B cell (primary cell): ENCODE measurements around the gene SF1. TPM values are rescaled to one million over a fixed set of nuclear protein-coding genes. Genes with fewer than 3 reads are reported as not detected.

ENCODE experiments used
- ATAC-seq: fragments of 200-7000 bp; cut with Tn5 transposase; one replicate; pipeline ENCODE4 v1.10.0; 2021; ENCODE audit warnings: low read depth, mild to moderate bottlenecking, moderate number of reproducible peaks, moderate library complexity
- CTCF ChIA-PET: fragments of 350-600 bp; sonication (Branson Sonifier 250); formaldehyde crosslinking; loops from one replicate; lab custom pipeline; 2021; ENCODE audit warnings: antibody characterized with exemption, inconsistent platforms; lab: Charles Lee
- POLR2A ChIA-PET: fragments of 350-600 bp; sonication (Branson Sonifier 250); formaldehyde crosslinking; loops from one replicate; lab custom pipeline; 2021; ENCODE audit warnings: antibody characterized with exemption; lab: Charles Lee
- DNase-seq: peaks from one replicate; pipeline ENCODE4 v3.0.0; 2013
- H2AFZ ChIP-seq: 2 replicates; pipeline ENCODE4 v1.6.1; 2012; ENCODE audit warnings: mild to moderate bottlenecking, low read depth, low read length; ENCODE audit not compliant: insufficient read depth, poor library complexity, severe bottlenecking
- H3K27ac ChIP-seq, 2 donors: 1 replicate in 1 of 2; 2 replicates in 1 of 2; pipeline ENCODE4 v1.5.1; 2012 to 2013; ENCODE audit warnings: low read length in 2 of 2, mild to moderate bottlenecking in 2 of 2, moderate library complexity in 1 of 2
- H3K27me3 ChIP-seq, 4 experiments: fragments of 200-600 bp in 1 of 4; sonication (generic) in 1 of 4; replicated peaks in 1 of 4; 1 replicate in 2 of 4; 2 replicates in 2 of 4; pipeline versions ENCODE4 v1.6.1 to v1.7.0; 2013 to 2016; ENCODE audit warnings: low read length in 3 of 4, mild to moderate bottlenecking in 2 of 4, mixed read lengths in 1 of 4, moderate library complexity in 1 of 4; ENCODE audit not compliant: insufficient read depth in 4 of 4, control insufficient read depth in 3 of 4; ENCODE audit errors: control extremely low read depth in 1 of 4
- H3K36me3 ChIP-seq, 2 experiments: replicated peaks in 1 of 2; 1 replicate in 1 of 2; 2 replicates in 1 of 2; pipeline versions ENCODE4 v1.6.1 to v1.7.1; 2013; ENCODE audit warnings: low read length in 1 of 2; ENCODE audit not compliant: insufficient read depth in 2 of 2, control insufficient read depth in 1 of 2; ENCODE audit errors: control extremely low read depth in 1 of 2, extremely low read depth in 1 of 2
- H3K4me1 ChIP-seq, 2 donors: fragments of 200-600 bp in 1 of 2; sonication (generic) in 1 of 2; 1 replicate in 1 of 2; 2 replicates in 1 of 2; pipeline versions ENCODE4 v1.5.1 to v1.6.1; 2013 to 2017; ENCODE audit warnings: low read length in 2 of 2; ENCODE audit not compliant: control insufficient read depth in 2 of 2, insufficient read depth in 2 of 2
- H3K4me2 ChIP-seq: replicated peaks from 2 replicates; pipeline ENCODE3; 2012; ENCODE audit warnings: mild to moderate bottlenecking, low read depth, low read length; ENCODE audit not compliant: poor library complexity, severe bottlenecking
- H3K4me3 ChIP-seq, 5 experiments: fragments of 200-600 bp in 1 of 5; sonication (generic) in 1 of 5; 1 replicate in 3 of 5; 2 replicates in 2 of 5; pipeline versions ENCODE4 v1.5.1 to v1.7.0; 2011 to 2016; ENCODE audit warnings: low read length in 4 of 5, mild to moderate bottlenecking in 4 of 5, low read depth in 2 of 5, control low read depth in 1 of 5, moderate library complexity in 1 of 5; ENCODE audit not compliant: insufficient read depth in 1 of 5; ENCODE audit errors: control extremely low read depth in 1 of 5, extremely low read depth in 1 of 5
- H3K79me2 ChIP-seq: fragments of 200-600 bp; sonication (generic); one replicate; pipeline ENCODE4 v1.6.0; 2016; ENCODE audit warnings: low read length; ENCODE audit not compliant: control insufficient read depth, insufficient read depth
- H3K9ac ChIP-seq: fragments of 200-600 bp; sonication (generic); 2 replicates; pipeline ENCODE4 v1.6.1; 2017; ENCODE audit warnings: mild to moderate bottlenecking, low read length, moderate library complexity
- H3K9me3 ChIP-seq, 3 donors: one replicate each; pipeline versions ENCODE4 v1.6.1 to v1.7.1; 2013; ENCODE audit warnings: low read length in 2 of 3; ENCODE audit not compliant: control insufficient read depth in 2 of 3, insufficient read depth in 1 of 3; ENCODE audit errors: control extremely low read depth in 1 of 3
- H4K20me1 ChIP-seq: 2 replicates; pipeline ENCODE4 v1.6.0; 2012; ENCODE audit warnings: mild to moderate bottlenecking, low read length; ENCODE audit not compliant: insufficient read depth, control insufficient read depth, poor library complexity, severe bottlenecking
- H3K27ac Mint-ChIP-seq: one replicate; pipeline ENCODE4 v1.8.0; 2021; ENCODE audit warnings: mixed read lengths
- H3K27me3 Mint-ChIP-seq: one replicate; pipeline ENCODE4 v1.8.0; 2021; ENCODE audit warnings: mixed read lengths
- H3K4me1 Mint-ChIP-seq: one replicate; pipeline ENCODE4 v1.8.0; 2021; ENCODE audit warnings: mixed read lengths
- H3K4me3 Mint-ChIP-seq: one replicate; pipeline ENCODE4 v1.8.0; 2021; ENCODE audit warnings: mixed read lengths
- H3K9me3 Mint-ChIP-seq: one replicate; pipeline ENCODE4 v1.8.0; 2022; ENCODE audit warnings: mixed read lengths; ENCODE audit not compliant: insufficient read depth
- EZH2 ChIP-seq: IDR thresholded peaks from 2 replicates; pipeline ENCODE4 v1.6.1; 2012; ENCODE audit warnings: borderline replicate concordance, low read depth, mild to moderate bottlenecking, moderate library complexity, low read length; ENCODE audit not compliant: insufficient read depth, poor library complexity, severe bottlenecking
- WGBS: methylation state at CpG from one replicate; pipeline ENCODE4 v1.1.5; 2013; ENCODE audit warnings: missing lambda C conversion rate; ENCODE audit not compliant: insufficient coverage; 5-methylcytosine and 5-hydroxymethylcytosine counted together
- intact Hi-C: fragments of 100-400 bp; cut with micrococcal nuclease; formaldehyde crosslinking; loops from one replicate; pipeline ENCODE4 v1.10.0; 2022
- polyA plus RNA-seq: library from polyadenylated mRNA; depleted of rRNA; stranded (reverse); fragments of >200 nt; gene quantifications from 2 replicates; pipeline ENCODE4 v1.2.3, GENCODE V29; 2012
- total RNA-seq, 2 donors: library from RNA; stranded (reverse); fragments of 120-200 nt in 1 of 2; gene quantifications; 1 replicate in 1 of 2; 2 replicates in 1 of 2; pipeline versions ENCODE4 v1.2.3 to v1.2.4, GENCODE V29; 2013 to 2022
- TF ChIP-seq, protein P1 (sequence below): fragments of 200-600 bp; IDR thresholded peaks from one replicate; pipeline ENCODE4 v1.8.0; 2022; ENCODE audit warnings: antibody characterized with exemption, mild to moderate bottlenecking

The SF1 gene
- total and polyA plus RNA-seq, 2 donors (not counting 1 experiment from before 2014, with no cell fraction given), result 369 to 931 TPM

DNA sequence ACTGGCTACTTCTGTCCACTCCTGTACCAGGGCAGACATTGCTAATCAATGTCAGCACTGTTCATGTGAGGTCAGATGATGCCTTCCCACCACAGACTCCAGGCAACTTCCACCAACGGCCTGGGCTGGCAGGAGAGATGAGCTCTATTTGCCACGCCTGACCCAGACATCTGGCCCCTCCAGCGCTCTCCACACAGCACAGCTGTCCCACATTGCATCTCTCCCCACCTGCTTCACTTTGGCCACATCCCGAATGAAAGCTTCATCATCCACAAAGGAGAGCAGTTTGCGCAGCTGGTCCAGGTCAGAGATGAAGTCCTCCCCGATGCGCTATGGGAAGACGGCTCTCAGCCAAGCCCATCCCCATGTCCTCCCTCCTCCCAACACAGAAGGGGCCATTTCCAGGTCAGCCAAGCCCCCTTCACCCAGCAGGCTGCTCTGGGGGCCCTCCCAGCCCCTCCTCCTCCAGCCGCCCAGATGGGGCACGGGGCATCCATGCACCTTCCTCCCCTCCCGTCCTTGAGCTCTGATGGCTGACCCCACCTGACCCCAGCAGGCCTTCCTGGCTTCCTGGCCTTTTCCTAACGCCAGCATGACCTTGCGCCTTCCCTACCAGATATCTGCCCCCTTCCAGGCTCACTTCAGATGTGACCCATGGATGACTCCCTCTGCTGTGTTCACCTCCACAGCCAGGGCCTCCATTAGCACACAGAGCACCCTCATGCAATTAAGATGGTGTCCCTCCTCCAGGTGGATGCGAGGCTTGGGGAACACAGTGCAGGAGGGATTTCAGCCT, 26.0 kb downstream of the SF1 start:
- no peak for ATAC-seq
- intact Hi-C loops, result no loop called here
- no peak for DNase-seq
- POLR2A ChIA-PET, result interaction anchor here (0.6 to 2.0 kb wide), 3 partner anchors 10 to 61 kb away, joined by 3 to 11 read pairs (median 4); no protein-coding TSS in a partner anchor
- Mint-ChIP-seq H3K27me3 (no peaks in the 10 kb centered on the region), H3K4me3 (no peak overlapping the region), H3K27ac (no peak overlapping the region), H3K9me3 (no peaks in the 10 kb centered on the region), H3K4me1 (peaks cover 40% of the 10 kb centered on the region)
- Histone ChIP-seq H3K27ac (no peak overlapping the region), H3K27me3 (no peaks in the 10 kb centered on the region), H3K4me2 (no peak overlapping the region), H4K20me1 (no peaks in the 10 kb centered on the region), H3K9me3 (no peaks in the 10 kb centered on the region), H3K4me1 (peaks cover 7 to 18% of the 10 kb centered on the region in 2 donors), H2AFZ (no peak overlapping the region), H3K79me2 (peaks cover 50% of the 10 kb centered on the region), H3K36me3 (peaks cover 0 to 23% of the 10 kb centered on the region in 2 experiments), H3K9ac (no peak overlapping the region), H3K4me3 (no peak overlapping the region)
- CTCF ChIA-PET, result interaction anchor here (1.1 to 13.7 kb wide), 3 partner anchors 9 to 15 kb away, joined by 3 to 280 read pairs (median 3); partner anchors contain the start of gene RASGRP2
- TF ChIP-seq EZH2, result no peak
- TF ChIP-seq, protein P1, sequence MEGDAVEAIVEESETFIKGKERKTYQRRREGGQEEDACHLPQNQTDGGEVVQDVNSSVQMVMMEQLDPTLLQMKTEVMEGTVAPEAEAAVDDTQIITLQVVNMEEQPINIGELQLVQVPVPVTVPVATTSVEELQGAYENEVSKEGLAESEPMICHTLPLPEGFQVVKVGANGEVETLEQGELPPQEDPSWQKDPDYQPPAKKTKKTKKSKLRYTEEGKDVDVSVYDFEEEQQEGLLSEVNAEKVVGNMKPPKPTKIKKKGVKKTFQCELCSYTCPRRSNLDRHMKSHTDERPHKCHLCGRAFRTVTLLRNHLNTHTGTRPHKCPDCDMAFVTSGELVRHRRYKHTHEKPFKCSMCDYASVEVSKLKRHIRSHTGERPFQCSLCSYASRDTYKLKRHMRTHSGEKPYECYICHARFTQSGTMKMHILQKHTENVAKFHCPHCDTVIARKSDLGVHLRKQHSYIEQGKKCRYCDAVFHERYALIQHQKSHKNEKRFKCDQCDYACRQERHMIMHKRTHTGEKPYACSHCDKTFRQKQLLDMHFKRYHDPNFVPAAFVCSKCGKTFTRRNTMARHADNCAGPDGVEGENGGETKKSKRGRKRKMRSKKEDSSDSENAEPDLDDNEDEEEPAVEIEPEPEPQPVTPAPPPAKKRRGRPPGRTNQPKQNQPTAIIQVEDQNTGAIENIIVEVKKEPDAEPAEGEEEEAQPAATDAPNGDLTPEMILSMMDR, result no peak
- WGBS, result 91% methylated on average over 13 of the region's 14 CpGs

DNA sequence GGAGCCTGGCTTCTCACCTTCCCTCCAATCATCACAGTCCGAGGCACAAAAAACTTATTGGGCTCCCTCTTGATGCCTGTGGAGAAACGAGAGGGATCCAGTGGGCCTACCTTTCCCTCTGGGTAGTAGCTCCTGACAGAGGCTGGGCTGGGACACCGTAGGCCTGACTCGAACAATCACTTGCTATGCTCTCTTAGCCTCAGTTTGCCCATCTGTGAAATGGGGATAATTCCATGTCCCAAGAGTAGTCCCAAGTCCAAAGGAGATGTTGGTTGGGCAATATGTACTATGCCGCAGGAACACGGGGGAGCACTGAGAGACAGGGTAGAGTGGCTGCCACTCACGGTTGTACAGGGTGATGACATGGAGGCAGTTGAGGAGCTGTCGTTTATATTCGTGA, 26.8 kb downstream of the SF1 start:
- no peak overlapping the region for H2AFZ ChIP-seq
- H3K27me3 ChIP-seq, result no peaks in the 10 kb centered on the region
- ATAC-seq, result no peak
- no peak for DNase-seq
- ChIA-PET POLR2A (interaction anchor here (0.7 to 1.7 kb wide), 2 partner anchors 10 to 61 kb away, joined by 3 to 4 read pairs; no protein-coding TSS in a partner anchor), CTCF (interaction anchor here (1.1 to 13.7 kb wide), 4 partner anchors 8 to 23 kb away, joined by 3 to 280 read pairs (median 3); partner anchors contain the start of gene RASGRP2)
- 92% methylated on average over 9 of the region's 9 CpGs for WGBS
- intact Hi-C loops, result no loop called here
- H3K27ac ChIP-seq, result no peak overlapping the region
- peaks cover 8 to 23% of the 10 kb centered on the region in 2 donors for H3K4me1 ChIP-seq
- H3K27ac Mint-ChIP-seq, result no peak overlapping the region
- peaks cover 42% of the 10 kb centered on the region for H3K79me2 ChIP-seq
- H3K9me3 ChIP-seq, result no peaks in the 10 kb centered on the region
- no peaks in the 10 kb centered on the region for H4K20me1 ChIP-seq
- peaks cover 45% of the 10 kb centered on the region for H3K4me1 Mint-ChIP-seq
- no peak overlapping the region for H3K4me3 ChIP-seq
- H3K9me3 Mint-ChIP-seq, result no peaks in the 10 kb centered on the region
- TF ChIP-seq, protein P1, result no peak
- no peak for TF ChIP-seq EZH2
- no peak overlapping the region for H3K4me2 ChIP-seq
- no peak overlapping the region for H3K4me3 Mint-ChIP-seq
- no peaks in the 10 kb centered on the region for H3K27me3 Mint-ChIP-seq
- H3K9ac ChIP-seq, result no peak overlapping the region
- H3K36me3 ChIP-seq, result peaks cover 0 to 23% of the 10 kb centered on the region in 2 experiments
